GDM1 (cell line): Measurements from ENCODE around the gene HNF4A.
A peak's percentile ranks its signal among the peaks of the same experiment; 100 is the strongest.
"Not testable (repeated sequence)": the region's sequence is repeated elsewhere in the genome, so short reads cannot be mapped to it uniquely, and the experiment has no call there.

Experiments used
- DNase-seq: peaks from one replicate; lab custom pipeline; 2025; lab: John Stamatoyannopoulos, UW

HNF4A gene

GRCh38 chr20:44345147-44345546, 10.4 kb upstream of the HNF4A start:
- DNase-seq: no peak

GRCh38 chr20:44345941-44346340, 9.6 kb upstream of the HNF4A start:
- not testable (repeated sequence) for DNase-seq

GRCh38 chr20:44348168-44348659, 7.3 kb upstream of the HNF4A start:
- DNase-seq: no peak

- no peak for DNase-seq
Observed at GRCh38 chr20:44349349-44349748, 6.2 kb upstream of the HNF4A start.

- DNase-seq: no peak
Observed at GRCh38 chr20:44350567-44350966, 4.9 kb upstream of the HNF4A start.

DNA sequence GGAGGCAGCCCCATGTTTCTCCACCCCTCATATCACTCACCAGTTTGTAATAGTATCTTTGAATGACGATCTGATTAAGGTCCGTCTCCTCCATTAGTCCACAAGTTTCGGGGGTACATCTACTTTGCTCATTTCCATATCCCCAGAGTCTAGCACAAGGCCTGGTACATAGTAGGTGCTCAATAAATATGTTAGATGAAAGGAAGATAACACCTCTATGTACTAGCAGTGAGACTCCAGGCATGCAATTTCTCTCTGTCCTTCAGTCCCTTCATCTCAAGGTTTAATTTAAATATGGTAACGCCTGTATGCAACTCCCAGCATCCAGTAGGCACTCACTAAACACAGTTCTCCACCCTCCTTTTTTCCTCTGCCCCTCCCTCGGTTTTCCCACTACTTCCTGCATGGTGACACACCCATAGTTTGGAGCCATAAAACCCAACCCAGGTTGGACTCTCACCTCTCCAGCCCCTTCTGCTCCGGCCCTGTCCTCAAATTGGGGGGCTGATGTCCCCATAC, 461 bp upstream of the HNF4A start:
- no peak for DNase-seq

DNA sequence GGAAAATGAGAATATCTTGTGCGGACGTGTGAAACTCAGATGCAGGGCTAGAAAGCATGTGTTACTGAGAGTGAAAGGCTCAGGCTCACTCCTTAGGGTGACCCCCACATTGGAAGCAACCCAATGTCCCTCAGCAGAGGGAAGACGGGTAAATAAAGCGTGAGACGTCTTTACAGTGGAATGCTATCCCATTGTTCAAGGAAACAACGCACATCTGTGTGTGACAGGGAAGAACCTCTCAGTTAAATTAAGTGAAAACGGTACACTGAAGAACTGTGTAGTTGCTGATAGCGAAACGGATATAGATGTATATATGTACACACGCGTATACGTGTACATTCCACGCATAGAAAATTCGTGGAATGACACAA, 839 bp downstream of the HNF4A start:
- DNase-seq: no peak

GRCh38 chr20:44357020-44357419, 1.5 kb downstream of the HNF4A start:
- no peak for DNase-seq

GRCh38 chr20:44357555-44358125, 2.1 kb downstream of the HNF4A start:
- no peak for DNase-seq

DNA sequence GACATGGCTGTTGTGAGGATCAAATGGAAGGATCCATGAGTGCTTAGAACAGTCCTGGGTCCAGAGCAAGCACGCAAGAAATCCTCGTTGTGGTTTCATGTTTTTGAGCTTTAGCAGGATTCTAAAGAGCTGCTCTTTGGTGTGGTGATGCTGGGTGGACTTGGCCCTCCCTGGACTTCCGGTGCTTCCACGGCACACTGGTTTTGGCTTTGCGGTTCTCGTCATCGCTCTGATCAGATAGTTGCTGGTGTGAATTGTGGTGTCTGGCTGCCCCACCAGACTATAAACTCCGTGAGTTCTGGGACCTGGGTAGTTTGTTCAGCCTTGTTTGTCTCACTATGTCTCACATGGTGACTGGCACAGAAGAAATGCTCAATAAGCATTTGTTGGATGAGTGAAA, 3.3 kb downstream of the HNF4A start:
- no peak for DNase-seq

DNA sequence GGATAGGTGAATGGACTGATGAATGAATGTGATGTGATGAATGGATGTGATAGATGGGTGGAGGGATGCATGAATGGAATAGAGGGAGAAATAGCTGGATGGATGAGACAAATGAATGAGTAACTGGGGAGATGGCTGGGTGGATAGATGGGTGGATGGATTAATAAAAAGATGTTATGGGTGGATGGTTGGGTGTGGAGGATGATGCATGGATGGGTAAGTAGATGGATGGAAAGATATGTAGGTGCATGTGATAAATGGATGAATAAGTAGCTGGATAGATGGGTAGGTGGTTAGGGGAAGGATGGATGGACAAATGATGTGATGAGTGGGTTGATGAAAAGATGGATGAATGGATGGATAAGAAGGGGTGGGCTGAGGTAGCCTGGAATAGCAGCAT, 4.7 kb downstream of the HNF4A start:
- DNase-seq: no peak

GRCh38 chr20:44361021-44361420, 5.5 kb downstream of the HNF4A start:
- DNase-seq: no peak

DNA sequence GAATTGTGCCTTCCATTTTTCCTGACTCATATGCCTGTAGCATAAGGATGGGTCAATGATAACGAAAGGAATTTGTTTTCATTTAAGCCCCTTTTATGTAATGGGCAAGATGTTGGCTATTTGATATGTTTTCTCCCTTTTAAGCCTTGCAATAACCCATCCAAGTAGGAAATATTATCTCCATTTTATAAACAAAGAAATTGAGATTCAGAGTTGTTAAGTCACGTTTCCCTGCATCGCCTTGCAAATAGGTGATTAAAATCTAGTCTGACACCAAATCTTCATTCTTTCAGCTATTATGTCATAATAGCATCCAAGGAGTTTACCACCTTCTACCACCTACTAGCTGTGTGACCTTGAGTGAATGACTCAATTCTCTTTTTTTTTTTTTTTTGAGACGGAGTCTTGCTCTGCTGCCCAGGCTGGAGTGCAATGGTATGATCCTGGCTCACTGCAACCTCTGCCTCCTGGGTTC, 7.0 kb downstream of the HNF4A start:
- DNase-seq: no peak

DNA sequence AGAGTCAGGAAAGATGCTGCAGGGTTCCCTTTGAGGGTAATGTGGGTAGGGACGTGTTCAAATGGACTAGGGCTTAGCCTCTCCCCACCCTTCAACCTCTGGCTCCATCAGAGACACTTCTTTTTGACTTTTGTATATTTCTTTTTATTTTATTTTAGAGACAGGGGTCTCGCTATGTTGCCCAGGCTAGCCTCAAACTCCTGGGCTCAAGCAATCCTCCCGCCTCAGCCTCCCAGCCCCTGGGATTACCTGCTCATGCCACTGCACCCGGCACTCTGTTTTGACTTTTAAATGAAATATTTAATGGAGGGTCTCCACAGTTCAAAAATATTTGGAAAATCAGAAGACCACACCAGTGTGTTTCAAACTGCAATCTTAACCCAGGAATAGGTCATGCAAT, 8.6 kb downstream of the HNF4A start:
- no peak for DNase-seq

DNA sequence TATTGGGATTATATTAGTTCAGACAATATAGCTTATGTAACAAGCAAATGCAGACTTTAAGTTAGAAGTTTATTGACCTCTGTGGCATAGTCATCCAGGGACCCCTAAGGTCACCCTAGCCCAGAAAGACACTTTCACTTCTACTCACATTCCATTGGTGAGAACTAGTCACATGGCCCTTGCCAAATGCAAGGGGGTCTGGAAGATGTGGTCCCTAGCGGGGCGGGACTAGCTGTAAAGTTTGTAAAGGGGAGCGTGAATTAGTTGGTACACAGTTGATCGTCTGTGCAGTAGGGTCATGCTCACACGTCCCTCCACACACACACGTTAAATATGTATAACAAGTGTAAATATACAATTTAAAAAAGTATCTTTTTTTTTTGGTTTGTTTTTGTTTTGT, 9.3 kb downstream of the HNF4A start:
- DNase-seq: no peak

- DNase-seq: no peak
Observed at GRCh38 chr20:44367746-44368145, 12.2 kb downstream of the HNF4A start.

GRCh38 chr20:44370639-44371218, 15.2 kb downstream of the HNF4A start:
- no peak for DNase-seq

DNA sequence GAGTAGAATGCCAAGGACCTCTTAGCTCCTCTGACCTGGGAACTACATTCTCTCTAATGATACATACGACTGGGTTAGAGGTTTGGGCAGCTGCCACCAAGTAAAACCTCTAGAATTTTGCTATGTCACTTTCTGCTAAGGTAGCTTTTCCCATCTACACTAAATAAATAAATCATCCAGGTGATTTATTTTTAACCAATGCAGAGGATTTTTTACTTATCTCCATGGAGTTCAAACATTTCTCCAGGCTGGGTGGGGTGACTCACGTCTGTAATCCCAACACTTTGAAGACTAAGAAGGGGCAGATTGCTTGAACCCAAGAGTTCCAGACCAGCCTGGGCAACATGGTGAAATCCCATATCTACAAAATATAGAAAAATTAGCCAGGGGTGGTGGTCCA, 27.1 kb downstream of the HNF4A start:
- no peak for DNase-seq

DNA sequence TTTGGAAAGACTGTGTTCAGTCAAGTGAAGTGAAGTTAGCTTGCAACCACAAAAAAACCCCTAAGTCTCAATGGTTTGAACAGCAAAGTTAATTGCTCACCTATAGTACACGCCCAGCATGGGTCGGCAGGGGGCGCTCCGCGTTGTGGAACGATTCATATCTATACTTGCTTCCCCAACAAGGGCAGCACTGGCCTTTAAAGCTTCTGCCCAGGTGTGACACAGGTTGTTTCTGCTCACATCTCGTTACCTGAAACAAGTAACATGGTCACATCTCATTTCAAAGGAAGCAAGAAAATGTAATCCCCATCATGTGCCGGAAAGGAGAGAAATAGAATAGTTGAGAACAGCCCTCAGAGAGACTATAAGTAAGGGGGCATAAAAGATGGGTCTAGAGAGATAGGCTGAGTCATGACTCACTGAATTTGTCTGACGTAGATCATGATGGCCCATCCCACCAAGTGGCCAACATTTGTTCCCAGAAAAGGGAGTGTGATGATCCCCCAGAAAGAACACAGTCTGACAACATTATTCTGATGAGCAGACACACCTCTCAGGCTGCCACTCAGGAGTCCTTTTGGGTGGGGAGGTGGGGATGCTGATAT, 29.0 kb downstream of the HNF4A start:
- DNase-seq: peak; percentile 31

- DNase-seq: peak; percentile 7
Observed at GRCh38 chr20:44388466-44389023, 33.0 kb downstream of the HNF4A start.

DNA sequence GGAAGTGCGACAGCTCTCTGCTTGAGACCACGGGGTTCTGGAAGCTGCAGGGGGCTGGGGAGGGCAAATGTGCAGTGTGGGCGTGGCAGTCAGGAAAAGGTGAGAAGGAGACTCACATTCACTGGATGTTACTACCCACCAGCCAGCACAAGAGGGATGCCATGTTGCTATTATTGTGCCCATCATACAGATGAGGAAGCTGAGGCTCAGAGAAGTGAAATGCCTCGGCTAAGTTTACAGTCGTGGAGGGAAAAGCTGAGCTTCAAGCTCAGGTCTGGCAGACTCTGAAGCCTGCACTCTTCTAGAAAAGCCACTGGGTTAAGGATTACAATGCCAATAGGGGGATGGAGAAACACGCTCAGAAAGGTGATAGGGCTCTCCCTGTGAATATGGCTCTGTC, 34.4 kb downstream of the HNF4A start:
- DNase-seq: no peak

DNA sequence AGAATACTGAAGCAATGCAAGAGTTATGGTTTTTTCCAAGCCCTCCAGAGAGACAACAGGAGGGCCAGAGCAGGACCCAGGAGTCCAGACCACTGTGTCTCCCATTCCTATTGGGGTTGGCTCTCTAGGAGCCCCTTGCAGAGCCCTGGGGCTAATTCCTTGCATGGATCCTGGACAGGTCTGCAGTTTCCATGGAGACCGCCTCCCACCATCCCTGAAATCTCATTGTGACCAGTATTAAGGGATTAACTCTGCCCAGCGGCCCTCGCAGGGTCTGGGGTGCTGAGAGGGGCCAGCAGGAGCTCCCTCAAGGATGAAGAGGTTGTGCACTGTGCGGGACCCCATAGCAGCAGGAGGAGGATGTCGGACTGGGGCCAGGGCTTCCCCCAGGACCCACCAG, 34.8 kb downstream of the HNF4A start:
- no peak for DNase-seq

- DNase-seq: no peak
Observed at GRCh38 chr20:44392088-44392775, 36.7 kb downstream of the HNF4A start.
